IgD-negative memory B cell (primary cell): ENCODE measurements around the gene STAMBPL1. TPM values are rescaled to one million over a fixed set of nuclear protein-coding genes. Genes with fewer than 3 reads are reported as not detected.
A peak's percentile ranks its signal among the peaks of the same experiment; 100 is the strongest.
"Not testable (repeated sequence)": the region's sequence is repeated elsewhere in the genome, so short reads cannot be mapped to it uniquely, and the experiment has no call there.

Experiments
- H3K27ac Mint-ChIP-seq, 3 donors: one replicate each; pipeline ENCODE4 v1.8.0; 2020 to 2022; ENCODE audit warnings: mild to moderate bottlenecking in 3 of 3, mixed read lengths in 3 of 3, moderate library complexity in 1 of 3
- H3K27me3 Mint-ChIP-seq: one replicate; pipeline ENCODE4 v1.8.0; 2021; ENCODE audit warnings: mixed read lengths
- H3K36me3 Mint-ChIP-seq: one replicate; pipeline ENCODE4 v1.8.0; 2020; ENCODE audit warnings: mild to moderate bottlenecking, mixed read lengths
- H3K4me1 Mint-ChIP-seq, 3 donors: one replicate each; pipeline ENCODE4 v1.8.0; 2020 to 2022; ENCODE audit warnings: mixed read lengths in 3 of 3, mild to moderate bottlenecking in 1 of 3
- H3K4me3 Mint-ChIP-seq, 4 donors: one replicate each; pipeline ENCODE4 v1.8.0; 2020 to 2022; ENCODE audit warnings: mild to moderate bottlenecking in 4 of 4, mixed read lengths in 4 of 4, moderate library complexity in 3 of 4
- H3K9me3 Mint-ChIP-seq, 3 donors: one replicate each; pipeline ENCODE4 v1.8.0; 2020 to 2021; ENCODE audit warnings: mixed read lengths in 3 of 3, mild to moderate bottlenecking in 1 of 3
- polyA plus RNA-seq: library from polyadenylated mRNA; unstranded; fragments of 300-500 nt; fragmentation: Illumina TruSeq; gene quantifications from one replicate; pipeline ENCODE4 v1.2.3, GENCODE V29; 2021

The STAMBPL1 gene
- polyA plus RNA-seq, 1 donor from 2014 or later: 19.0 TPM

DNA sequence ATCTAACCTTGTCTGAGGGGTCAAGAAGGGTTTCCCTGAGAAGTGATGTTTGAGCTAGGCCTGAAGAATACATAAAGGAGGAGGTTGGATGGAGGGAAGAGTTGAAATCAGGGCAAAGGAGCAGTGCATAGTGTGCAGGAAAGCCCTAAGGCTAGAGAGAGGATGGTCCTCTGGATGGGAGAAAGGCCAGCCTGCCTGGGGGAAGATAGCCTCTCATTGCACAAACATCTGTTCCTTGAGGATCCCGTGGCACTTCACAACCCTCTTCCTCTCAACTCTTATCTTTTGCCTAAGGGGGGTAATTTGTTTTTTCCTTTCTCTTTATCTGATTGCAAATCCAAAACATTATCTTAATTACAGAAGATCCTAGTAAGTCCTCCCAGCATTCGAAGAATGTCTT, 35.7 kb downstream of the STAMBPL1 start:
- Mint-ChIP-seq H3K27ac (peak overlapping the region in 1 of 3 donors; percentile 71), H3K4me1 (no peaks in the 10 kb centered on the region), H3K4me3 (no peak overlapping the region), H3K27me3 (no peaks in the 10 kb centered on the region), H3K36me3 (peaks cover 1% of the 10 kb centered on the region), H3K9me3 (no peaks in the 10 kb centered on the region)

DNA sequence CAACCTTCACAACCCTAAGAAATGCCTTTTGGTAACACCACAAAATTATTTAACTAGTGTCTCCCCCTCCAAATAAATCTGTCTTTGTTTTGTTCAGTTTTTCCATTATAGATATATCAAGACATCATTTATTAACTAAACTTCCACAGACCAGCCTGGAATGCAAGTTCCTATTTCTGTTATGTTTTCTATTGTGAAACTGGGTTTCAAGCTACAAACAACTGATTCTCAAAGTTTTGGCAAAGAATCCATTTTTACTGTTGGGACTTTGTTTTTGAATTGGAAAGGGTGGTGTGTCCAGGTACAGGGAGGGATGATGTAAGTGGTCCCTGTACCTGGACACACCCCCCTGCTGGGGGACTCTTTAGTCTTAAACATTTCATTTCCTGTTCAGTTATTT, 36.2 kb downstream of the STAMBPL1 start:
- peak overlapping the region in 1 of 3 donors; percentile 71 for H3K27ac Mint-ChIP-seq
- no peak overlapping the region for H3K4me3 Mint-ChIP-seq
- no peaks in the 10 kb centered on the region for H3K27me3 Mint-ChIP-seq
- H3K9me3 Mint-ChIP-seq: no peaks in the 10 kb centered on the region
- H3K36me3 Mint-ChIP-seq: peaks cover 1% of the 10 kb centered on the region
- no peaks in the 10 kb centered on the region for H3K4me1 Mint-ChIP-seq

DNA sequence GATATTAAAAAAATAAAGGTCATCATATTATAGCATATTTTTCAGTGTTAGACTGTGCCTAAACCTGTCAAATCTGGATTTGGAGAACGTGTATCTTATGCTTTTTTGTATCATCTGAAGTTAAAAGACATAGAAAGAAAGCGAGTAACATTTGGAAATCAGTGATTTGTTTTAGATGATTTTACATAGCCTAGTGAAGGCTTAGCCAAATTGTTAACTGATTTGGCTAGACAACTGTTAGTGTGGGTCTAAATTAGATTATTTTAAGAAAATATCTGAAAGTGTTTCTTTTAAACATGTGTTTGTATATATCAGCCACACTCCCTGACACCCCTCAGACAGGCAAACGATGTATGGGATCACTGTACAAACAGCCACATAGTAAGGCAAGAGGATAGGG, 36.9 kb downstream of the STAMBPL1 start:
- Mint-ChIP-seq H3K27me3 (no peaks in the 10 kb centered on the region), H3K36me3 (peaks cover 1% of the 10 kb centered on the region), H3K4me3 (no peak overlapping the region), H3K27ac (no peak overlapping the region), H3K4me1 (no peaks in the 10 kb centered on the region), H3K9me3 (no peaks in the 10 kb centered on the region)

DNA sequence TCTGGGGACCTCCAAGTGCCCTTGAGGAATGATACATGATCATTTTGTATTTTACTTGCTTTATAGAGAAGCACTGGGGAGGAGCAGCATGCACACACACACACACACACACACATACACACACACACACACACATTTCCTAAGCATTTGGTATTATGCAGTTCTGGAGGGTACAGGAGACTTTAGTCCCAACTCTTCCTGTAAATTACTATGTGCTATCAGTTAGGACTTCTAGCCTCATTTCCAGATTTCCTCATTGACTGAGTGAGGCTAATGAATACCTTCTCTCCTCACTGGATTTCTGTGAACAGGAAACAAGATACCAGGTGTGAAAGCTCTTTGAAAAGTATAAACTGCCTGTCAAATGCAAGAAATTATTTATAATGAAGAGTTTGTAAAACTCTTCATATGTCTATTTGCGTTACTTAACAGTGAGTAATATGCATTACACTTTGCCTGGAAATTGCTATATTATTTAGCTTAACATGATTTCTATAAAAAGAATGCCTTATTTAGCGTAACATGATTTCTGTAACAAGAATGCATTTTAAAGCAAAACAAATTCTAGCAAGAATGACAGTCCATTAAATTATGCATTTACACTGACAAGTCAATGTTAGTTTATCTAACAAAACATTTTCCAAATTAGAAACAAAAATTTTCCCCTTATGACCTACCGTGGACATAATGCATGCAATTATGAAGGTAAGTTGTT, 38.3 kb downstream of the STAMBPL1 start:
- Mint-ChIP-seq H3K27me3 (no peaks in the 10 kb centered on the region), H3K9me3 (no peaks in the 10 kb centered on the region), H3K4me3 (no peak overlapping the region), H3K27ac (no peak overlapping the region), H3K36me3 (peaks cover 1% of the 10 kb centered on the region), H3K4me1 (no peaks in the 10 kb centered on the region)

DNA sequence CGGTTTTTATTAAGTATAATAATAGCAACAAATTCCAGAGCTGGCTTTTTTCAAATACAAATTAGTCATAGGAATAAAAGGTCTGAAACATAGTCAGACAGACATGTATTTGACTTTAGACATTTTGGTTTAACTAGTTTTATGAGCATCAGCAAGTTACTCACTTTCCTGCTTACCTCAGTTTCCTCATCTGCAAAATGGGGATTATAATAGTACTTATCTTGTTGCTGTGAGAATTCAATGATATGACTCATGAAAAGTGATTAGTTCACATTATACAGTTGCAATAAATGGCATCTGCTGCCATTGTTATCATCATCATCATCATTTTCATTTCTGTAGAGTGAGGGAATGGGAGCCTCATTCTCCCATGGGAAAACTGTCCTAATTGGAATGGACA, 39.0 kb downstream of the STAMBPL1 start:
- Mint-ChIP-seq H3K9me3 (no peaks in the 10 kb centered on the region), H3K27ac (no peak overlapping the region), H3K36me3 (peaks cover under 1% of the 10 kb centered on the region), H3K27me3 (no peaks in the 10 kb centered on the region), H3K4me1 (no peaks in the 10 kb centered on the region), H3K4me3 (no peak overlapping the region)

DNA sequence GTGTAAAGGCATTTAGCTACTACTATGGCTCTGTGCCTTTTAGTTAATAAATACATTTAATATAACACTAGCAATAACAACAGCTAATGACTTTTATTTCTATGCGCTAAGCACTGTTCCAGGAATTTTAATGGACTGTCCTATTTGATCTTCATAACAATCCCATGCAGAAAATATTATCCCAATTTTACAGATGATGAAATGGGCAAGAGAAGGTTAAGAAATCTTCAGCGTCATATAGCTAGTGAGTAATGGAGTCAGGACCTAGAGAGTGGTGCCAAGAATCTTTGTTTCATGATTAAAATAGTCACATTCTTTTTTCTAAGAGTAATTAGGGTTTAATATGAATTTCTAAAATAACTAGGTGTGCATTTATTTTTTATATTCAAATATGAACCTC, 40.2 kb downstream of the STAMBPL1 start:
- H3K27me3 Mint-ChIP-seq: no peaks in the 10 kb centered on the region
- H3K4me1 Mint-ChIP-seq: no peaks in the 10 kb centered on the region
- no peak overlapping the region for H3K27ac Mint-ChIP-seq
- no peak overlapping the region for H3K4me3 Mint-ChIP-seq
- no peaks in the 10 kb centered on the region for H3K9me3 Mint-ChIP-seq
- peaks cover 5% of the 10 kb centered on the region for H3K36me3 Mint-ChIP-seq

DNA sequence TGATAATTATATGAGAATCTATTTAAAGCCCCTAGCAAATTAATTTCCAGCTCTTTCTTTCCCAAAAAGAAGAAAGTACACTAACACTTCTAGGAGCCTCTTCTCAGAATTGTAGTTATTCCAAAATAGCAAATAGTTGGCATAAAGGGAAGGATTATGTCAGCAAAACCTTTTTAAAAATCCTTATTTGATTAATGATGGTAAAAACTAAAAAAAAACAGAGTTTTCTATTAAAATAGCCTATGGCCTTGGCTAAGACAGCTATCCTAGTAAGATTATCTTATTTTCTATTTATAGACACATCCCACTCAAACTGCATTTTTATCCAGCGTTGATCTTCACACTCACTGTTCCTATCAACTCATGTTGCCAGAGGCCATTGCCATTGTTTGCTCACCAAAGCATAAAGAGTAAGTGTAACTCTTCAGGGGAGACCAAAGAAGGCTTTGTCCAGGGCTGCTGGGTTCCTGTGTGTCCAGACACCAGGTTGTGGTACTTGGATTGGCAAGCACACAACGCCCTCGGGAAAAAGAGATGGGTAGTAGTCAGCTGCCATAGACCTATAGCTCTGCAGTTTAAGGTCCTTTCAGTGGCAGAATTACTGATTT, 41.0 kb downstream of the STAMBPL1 start:
- no peaks in the 10 kb centered on the region for H3K27me3 Mint-ChIP-seq
- no peaks in the 10 kb centered on the region for H3K9me3 Mint-ChIP-seq
- no peak overlapping the region for H3K4me3 Mint-ChIP-seq
- H3K4me1 Mint-ChIP-seq: no peaks in the 10 kb centered on the region
- peaks cover 5% of the 10 kb centered on the region for H3K36me3 Mint-ChIP-seq
- no peak overlapping the region for H3K27ac Mint-ChIP-seq

DNA sequence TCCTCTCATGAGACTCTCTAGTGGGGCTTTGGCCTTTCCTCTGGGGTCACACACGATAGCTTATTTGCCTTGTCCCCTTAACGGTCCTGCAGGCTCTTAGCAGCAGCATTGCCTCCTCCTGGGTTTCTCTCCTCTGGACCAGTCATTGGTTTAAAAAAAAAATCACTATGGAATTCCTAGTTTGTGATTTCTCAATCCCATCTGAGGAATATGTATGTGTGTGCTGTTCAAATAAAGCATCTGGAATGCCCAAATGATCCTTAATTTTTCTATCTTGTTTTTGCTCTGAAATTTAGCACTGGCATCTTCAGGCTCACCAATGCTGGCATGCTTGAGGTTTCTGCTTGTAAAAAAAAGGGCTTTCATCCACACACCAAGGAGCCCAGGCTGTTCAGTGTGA, 42.0 kb downstream of the STAMBPL1 start:
- peaks cover 7% of the 10 kb centered on the region for H3K36me3 Mint-ChIP-seq

DNA sequence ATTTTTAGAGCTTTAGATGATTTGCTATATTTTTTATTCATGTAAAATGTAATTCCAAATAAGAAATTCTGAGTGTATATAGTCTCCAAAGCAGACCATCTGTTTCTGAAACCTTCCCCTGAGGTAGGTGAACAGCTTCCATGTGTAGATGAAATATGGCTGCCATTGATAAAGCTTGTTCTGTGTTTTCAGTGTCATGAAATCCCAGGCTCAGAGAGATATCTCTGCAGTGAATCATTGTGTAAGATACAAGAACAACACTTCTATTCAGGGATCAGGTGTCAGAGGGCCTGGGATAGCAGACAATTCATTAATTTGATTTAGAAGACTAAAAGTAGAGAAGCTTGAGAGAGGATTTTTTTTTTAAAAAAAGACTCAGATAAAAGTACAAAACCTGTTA, 43.5 kb downstream of the STAMBPL1 start:
- Mint-ChIP-seq H3K27me3 (no peaks in the 10 kb centered on the region), H3K9me3 (no peaks in the 10 kb centered on the region), H3K27ac (peak overlapping the region in 1 of 3 donors; percentile 9), H3K36me3 (peaks cover 8% of the 10 kb centered on the region), H3K4me1 (no peaks in the 10 kb centered on the region), H3K4me3 (no peak overlapping the region)

More for the DNA sequence above, 42.0 kb downstream of the STAMBPL1 start:
- no peaks in the 10 kb centered on the region for H3K27me3 Mint-ChIP-seq
- H3K9me3 Mint-ChIP-seq: no peaks in the 10 kb centered on the region
- no peak overlapping the region for H3K4me3 Mint-ChIP-seq
- no peak overlapping the region for H3K27ac Mint-ChIP-seq
- H3K4me1 Mint-ChIP-seq: no peaks in the 10 kb centered on the region

DNA sequence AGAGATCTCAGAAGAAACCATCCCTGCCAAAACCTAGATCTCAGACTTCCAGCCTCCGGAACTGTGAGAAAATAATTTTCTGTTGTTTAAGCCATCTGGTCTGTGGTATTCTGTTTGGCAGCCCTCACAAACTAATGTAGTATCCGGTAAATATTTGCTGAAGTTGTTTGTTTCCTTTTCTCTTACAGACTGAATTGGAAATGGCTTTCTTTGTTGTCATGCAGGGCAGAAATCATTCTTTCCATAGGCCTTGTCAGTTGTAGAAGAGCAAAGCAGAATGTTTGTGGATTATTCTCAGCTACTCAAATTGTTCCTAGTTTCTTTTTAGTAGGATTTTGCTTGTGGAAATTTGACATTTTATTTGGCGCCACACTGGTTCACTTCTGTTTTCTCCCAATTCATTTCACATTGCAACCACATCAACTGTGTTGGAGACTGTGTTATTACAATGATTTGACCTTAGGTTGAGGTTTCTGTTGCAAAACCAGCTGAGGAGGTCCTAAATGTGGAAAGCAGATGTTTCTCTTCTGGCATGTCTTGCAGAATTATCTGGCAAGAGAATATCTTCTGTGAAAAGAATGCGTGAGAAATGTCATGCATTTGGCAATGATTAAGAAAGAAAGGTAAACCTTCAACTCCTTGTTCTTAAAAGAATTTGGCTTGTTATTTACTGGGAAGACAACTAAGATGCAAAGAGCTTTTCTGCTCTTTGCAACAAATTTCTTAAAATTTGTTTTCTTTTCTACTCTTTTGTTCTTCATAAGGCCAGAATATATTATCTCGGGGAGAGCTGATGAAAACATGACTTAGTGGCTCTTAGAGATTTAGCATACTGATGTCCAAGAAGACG, 46.7 kb downstream of the STAMBPL1 start:
- Mint-ChIP-seq H3K4me3 (no peak overlapping the region), H3K36me3 (peaks cover 10% of the 10 kb centered on the region), H3K9me3 (no peaks in the 10 kb centered on the region), H3K27ac (peak overlapping the region in 2 of 3 donors; percentile 5 to 47), H3K27me3 (no peaks in the 10 kb centered on the region), H3K4me1 (peaks cover 0 to 4% (median 4%) of the 10 kb centered on the region in 3 donors)

DNA sequence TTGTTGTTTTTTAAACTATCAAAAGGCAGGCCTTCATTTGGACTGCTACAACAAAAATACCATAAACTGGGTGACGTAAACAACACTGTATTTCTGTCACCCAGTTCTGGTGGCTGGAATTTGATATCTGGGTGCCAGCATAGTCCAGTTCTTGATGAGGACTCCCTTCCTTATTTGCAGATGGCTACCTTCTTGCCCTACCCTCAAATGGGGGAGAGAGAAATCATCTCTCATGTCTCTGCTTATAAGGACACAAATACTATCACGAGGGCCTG, 47.3 kb downstream of the STAMBPL1 start:
- Mint-ChIP-seq H3K4me3 (no peak overlapping the region), H3K27me3 (no peaks in the 10 kb centered on the region), H3K4me1 (peaks cover under 1 to 7% (median 6%) of the 10 kb centered on the region in 3 donors), H3K9me3 (no peaks in the 10 kb centered on the region), H3K27ac (no peak overlapping the region), H3K36me3 (peaks cover 10% of the 10 kb centered on the region)

DNA sequence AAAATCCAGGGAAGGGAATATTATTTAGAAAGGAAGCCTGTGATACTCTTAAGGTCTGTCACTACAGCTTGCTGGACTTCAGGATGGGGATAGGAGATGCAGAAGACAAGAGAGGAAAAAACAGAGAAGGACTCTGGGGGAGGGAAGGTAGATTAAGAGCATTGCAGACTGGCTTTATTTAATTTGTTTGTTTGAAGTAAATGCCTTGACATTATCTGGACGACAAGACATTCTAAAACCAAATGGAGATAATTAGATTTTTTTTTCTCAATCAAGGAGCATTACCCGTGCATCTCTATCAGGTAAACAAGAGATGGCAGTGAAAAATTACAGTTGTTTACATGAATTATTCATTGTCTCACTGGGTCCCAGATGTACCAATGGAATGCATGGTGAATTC, 48.2 kb downstream of the STAMBPL1 start:
- Mint-ChIP-seq H3K9me3 (no peaks in the 10 kb centered on the region), H3K27me3 (no peaks in the 10 kb centered on the region), H3K4me3 (no peak overlapping the region), H3K36me3 (peaks cover 10% of the 10 kb centered on the region), H3K27ac (no peak overlapping the region), H3K4me1 (peaks cover 6 to 11% (median 9%) of the 10 kb centered on the region in 3 donors)

DNA sequence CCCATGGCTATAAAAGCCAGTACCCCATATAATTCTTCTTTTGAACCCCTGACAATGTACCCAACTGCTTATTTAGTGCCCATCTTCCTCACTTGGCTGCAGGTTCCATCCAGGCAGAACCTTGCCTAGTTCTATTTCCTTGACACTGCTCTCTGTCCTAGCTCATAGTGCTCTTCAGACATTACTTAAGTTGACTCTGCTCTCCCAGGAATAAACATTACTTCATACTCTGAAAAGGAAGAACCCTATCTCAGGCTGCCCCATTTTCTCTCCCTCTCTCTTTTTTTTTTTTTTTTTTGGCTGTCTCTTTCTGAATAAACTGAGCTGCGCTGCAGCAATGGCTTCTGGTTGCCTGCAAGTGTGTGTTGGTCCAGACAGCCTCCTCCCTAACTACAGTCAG, 51.5 kb downstream of the STAMBPL1 start:
- no peaks in the 10 kb centered on the region for H3K27me3 Mint-ChIP-seq
- H3K27ac Mint-ChIP-seq: peak overlapping the region in 2 of 3 donors; percentile 24 to 88
- H3K4me3 Mint-ChIP-seq: no peak overlapping the region
- H3K36me3 Mint-ChIP-seq: peaks cover 4% of the 10 kb centered on the region
- H3K9me3 Mint-ChIP-seq: no peaks in the 10 kb centered on the region
- peaks cover 15 to 24% (median 15%) of the 10 kb centered on the region in 3 donors for H3K4me1 Mint-ChIP-seq

DNA sequence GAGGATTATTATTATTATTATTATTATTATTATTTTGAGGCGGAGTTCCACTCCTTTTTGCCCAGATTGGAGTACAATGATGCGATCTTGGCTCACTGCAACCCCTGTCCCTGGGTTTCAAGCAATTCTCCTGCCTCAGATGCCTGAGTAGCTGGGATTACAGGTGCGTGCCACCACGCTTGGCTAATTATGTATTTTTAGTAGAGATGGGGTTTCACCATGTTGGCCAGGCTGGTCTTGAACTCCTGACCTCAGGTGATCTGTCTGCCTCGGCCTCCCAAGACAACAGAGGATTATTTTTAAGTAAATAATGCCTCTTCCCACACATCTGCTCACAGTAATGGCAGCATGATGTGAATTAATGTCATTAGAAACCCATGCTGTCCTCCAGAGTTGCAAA, 52.0 kb downstream of the STAMBPL1 start:
- H3K27ac Mint-ChIP-seq: not testable (repeated sequence)

DNA sequence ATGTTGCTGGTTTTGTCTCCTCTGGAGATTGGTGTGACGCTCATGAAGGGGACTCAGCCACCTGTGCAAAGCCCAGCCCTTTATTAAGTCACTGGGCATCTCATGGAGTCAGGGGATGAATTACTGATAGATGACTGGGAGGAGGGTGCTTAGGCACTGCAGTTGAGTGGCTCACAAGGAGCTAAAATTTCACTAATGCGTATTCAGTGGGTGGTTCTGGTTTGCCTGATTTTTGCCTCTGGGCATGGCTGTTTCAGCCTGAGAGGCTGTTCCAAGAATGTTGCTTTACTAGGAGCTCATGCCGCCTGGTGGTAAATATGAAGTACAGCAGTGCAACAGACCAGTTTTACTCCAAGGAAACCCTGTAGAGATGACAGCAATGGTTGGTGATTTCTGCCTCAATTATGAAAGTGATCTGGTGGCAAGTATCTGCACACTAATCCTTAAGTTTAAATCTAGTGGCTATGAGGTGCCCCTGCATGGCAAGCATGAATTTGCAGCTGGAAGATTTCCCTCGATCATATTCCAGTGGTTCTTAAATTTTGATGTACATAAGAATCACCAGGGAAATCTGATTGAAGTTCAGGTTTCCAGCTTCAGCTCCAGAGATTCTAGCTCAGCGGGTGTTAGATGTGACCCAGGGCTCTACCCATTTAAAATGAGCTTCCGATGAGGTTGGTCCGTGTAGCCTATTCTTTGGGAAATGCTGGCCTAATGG, 52.7 kb downstream of the STAMBPL1 start:
- H3K4me3 Mint-ChIP-seq: peak overlapping the region in 1 of 4 donors; percentile 50

More for the DNA sequence above, 52.0 kb downstream of the STAMBPL1 start:
- H3K27me3 Mint-ChIP-seq, H3K4me3 Mint-ChIP-seq, H3K36me3 Mint-ChIP-seq, H3K9me3 Mint-ChIP-seq: not testable (repeated sequence)
- peaks cover 15 to 26% (median 15%) of the 10 kb centered on the region in 3 donors for H3K4me1 Mint-ChIP-seq

More for the DNA sequence above, 52.7 kb downstream of the STAMBPL1 start:
- H3K4me1 Mint-ChIP-seq: peaks cover 15 to 26% (median 15%) of the 10 kb centered on the region in 3 donors
- peak overlapping the region in 1 of 3 donors; percentile 18 for H3K27ac Mint-ChIP-seq
- H3K27me3 Mint-ChIP-seq: no peaks in the 10 kb centered on the region
- H3K36me3 Mint-ChIP-seq: peaks cover 4% of the 10 kb centered on the region
- H3K9me3 Mint-ChIP-seq: no peaks in the 10 kb centered on the region
